ENCODE measurements around the gene ITFG1.

Gene ITFG1

GRCh38 chr16:47320546-47321310 is 140.1 kb downstream of the ITFG1 start:
- DNase-seq, result peak; percentile 7

- DNase-seq, result no peak
Observed at GRCh38 chr16:47317465-47318240, 143.2 kb downstream of the ITFG1 start.

GRCh38 chr16:47316442-47317015 is 144.3 kb downstream of the ITFG1 start:
- no peak for DNase-seq

GRCh38 chr16:47311738-47312505 is 148.9 kb downstream of the ITFG1 start:
- DNase-seq, result no peak

- no peak for DNase-seq
Observed at GRCh38 chr16:47310792-47311211, 150.1 kb downstream of the ITFG1 start.

GRCh38 chr16:47309581-47310312 is 151.1 kb downstream of the ITFG1 start:
- DNase-seq, result no peak

GRCh38 chr16:47308601-47309000 is 152.3 kb downstream of the ITFG1 start:
- DNase-seq, result no peak

- no peak for DNase-seq
Observed at GRCh38 chr16:47304563-47304962, 156.3 kb downstream of the ITFG1 start.

- no peak for DNase-seq
Observed at GRCh38 chr16:47299587-47299986, 161.3 kb downstream of the ITFG1 start.

- DNase-seq, result no peak
Observed at GRCh38 chr16:47284999-47285398, 175.9 kb downstream of the ITFG1 start.

GRCh38 chr16:47278306-47278970 is 182.4 kb downstream of the ITFG1 start:
- DNase-seq, result no peak

GRCh38 chr16:47276522-47276921 is 184.3 kb downstream of the ITFG1 start:
- DNase-seq, result no peak

GRCh38 chr16:47262938-47263337 is 197.9 kb downstream of the ITFG1 start:
- DNase-seq, result no peak

- DNase-seq, result no peak
Observed at GRCh38 chr16:47260503-47260902, 200.4 kb downstream of the ITFG1 start.

- peak; percentile 18 for DNase-seq
Observed at GRCh38 chr16:47258874-47259461, 201.9 kb downstream of the ITFG1 start.

GRCh38 chr16:47254756-47255155 is 206.1 kb downstream of the ITFG1 start:
- no peak for DNase-seq

- no peak for DNase-seq
Observed at GRCh38 chr16:47250983-47251382, 209.9 kb downstream of the ITFG1 start.

GRCh38 chr16:47247690-47248089 is 213.2 kb downstream of the ITFG1 start:
- DNase-seq, result no peak

- DNase-seq, result no peak
Observed at GRCh38 chr16:47244206-47244605, 216.7 kb downstream of the ITFG1 start.

GRCh38 chr16:47241061-47241460 is 219.8 kb downstream of the ITFG1 start:
- no peak for DNase-seq

GRCh38 chr16:47236716-47237115 is 224.1 kb downstream of the ITFG1 start:
- no peak for DNase-seq

All from NCI-H1694 treated with DMSO at 0.1 percent for 48 hours (cell line).